GM21381 (cell line): Measurements from ENCODE around the gene TBC1D10A.

Experiments used
- ATAC-seq: cut with Tn5 transposase; IDR thresholded peaks from one replicate; pipeline ENCODE4 v1.9.1; 2021; ENCODE audit warnings: mild to moderate bottlenecking, moderate library complexity; ENCODE audit not compliant: unreplicated experiment

TBC1D10A gene

GRCh38 chr22:30248484-30248883 is 78.3 kb downstream of the TBC1D10A start:
- ATAC-seq, result no peak

GRCh38 chr22:30247974-30248373 is 78.8 kb downstream of the TBC1D10A start:
- ATAC-seq, result no peak

GRCh38 chr22:30247561-30247960 is 79.2 kb downstream of the TBC1D10A start:
- ATAC-seq, result no peak

- ATAC-seq, result no peak
Observed at GRCh38 chr22:30246814-30247376, 79.8 kb downstream of the TBC1D10A start.

GRCh38 chr22:30245985-30246813 is 80.5 kb downstream of the TBC1D10A start, which contains the start of gene LIF:
Gene LIF (minus strand): TSS chr22:30246759. CDS start chr22:30246695, 64 bp downstream.
- ATAC-seq, result no peak

GRCh38 chr22:30245181-30245984 is 81.4 kb downstream of the TBC1D10A start:
- no peak for ATAC-seq

- no peak for ATAC-seq
Observed at GRCh38 chr22:30244641-30245040, 82.1 kb downstream of the TBC1D10A start.

GRCh38 chr22:30244066-30244465 is 82.7 kb downstream of the TBC1D10A start:
- ATAC-seq, result no peak

- no peak for ATAC-seq
Observed at GRCh38 chr22:30243661-30244060, 83.1 kb downstream of the TBC1D10A start.
